Tibial nerve (tissue), 4 donors: ENCODE measurements around the gene RBMS3. TPM values are rescaled to one million over a fixed set of nuclear protein-coding genes. Genes with fewer than 3 reads are reported as not detected.

Experiments used
- DNase-seq, 2 donors: peaks; one replicate each; pipeline ENCODE4 v3.0.0-alpha.2; 2019; ENCODE audit warnings: low spot score in 2 of 2
- H3K27ac ChIP-seq, 4 donors: fragments of 200-600 bp; sonication (generic) in 3 of 4; one replicate each; pipeline ENCODE4 v1.5.1; 2017 to 2019; ENCODE audit warnings: mild to moderate bottlenecking in 1 of 4
- H3K27me3 ChIP-seq, 2 donors: fragments of 200-600 bp; sonication (generic) in 1 of 2; one replicate each; pipeline versions ENCODE4 v1.5.1 to v1.6.0; 2017 to 2019
- H3K36me3 ChIP-seq, 3 donors: fragments of 200-600 bp; sonication (generic); one replicate each; pipeline ENCODE4 v1.5.1; 2018 to 2019
- H3K4me1 ChIP-seq, 4 donors: fragments of 200-600 bp; sonication (generic) in 3 of 4; one replicate each; pipeline ENCODE4 v1.5.1; 2017 to 2019
- H3K4me3 ChIP-seq, 4 donors: fragments of 200-600 bp; sonication (generic) in 3 of 4; one replicate each; pipeline ENCODE4 v1.5.1; 2017 to 2019; ENCODE audit warnings: mild to moderate bottlenecking in 1 of 4, moderate library complexity in 1 of 4
- H3K9me3 ChIP-seq, 4 donors: fragments of 200-600 bp; sonication (generic) in 3 of 4; one replicate each; pipeline ENCODE4 v1.5.1; 2017 to 2019
- EP300 ChIP-seq, 2 donors: sonication (generic); formaldehyde crosslinking; IDR thresholded peaks; one replicate each; pipeline ENCODE4 v1.6.1; 2017; ENCODE audit warnings: antibody characterized with exemption in 2 of 2, mild to moderate bottlenecking in 1 of 2
- POLR2A ChIP-seq, 2 donors: fragments of 450-650 bp; IDR thresholded peaks; one replicate each; pipeline ENCODE4 v1.6.1; 2017; ENCODE audit warnings: antibody characterized with exemption in 2 of 2, mild to moderate bottlenecking in 2 of 2, moderate library complexity in 2 of 2
- WGBS, 2 donors: methylation state at CpG; one replicate each; pipeline ENCODE4 v1.1.5; 2018; 5-methylcytosine and 5-hydroxymethylcytosine counted together
- total RNA-seq, 4 donors: library from RNA; depleted of rRNA; stranded (reverse); fragments of >200 nt; gene quantifications; one replicate each; pipeline ENCODE4 v1.1.0, GENCODE V29; 2016
- TF ChIP-seq, protein P1 (sequence below), 5 experiments: fragments of 200-600 bp in 3 of 5; fragments of 450-650 bp in 2 of 5; sonication (generic) in 3 of 5; IDR thresholded peaks; one replicate each; pipeline ENCODE4 v1.5.1; 2016 to 2019; ENCODE audit warnings: antibody characterized with exemption in 5 of 5, mild to moderate bottlenecking in 3 of 5, moderate library complexity in 2 of 5

RBMS3 gene
- total RNA-seq, 4 donors from 2014 or later, result 157 to 175 (median 161) TPM

DNA sequence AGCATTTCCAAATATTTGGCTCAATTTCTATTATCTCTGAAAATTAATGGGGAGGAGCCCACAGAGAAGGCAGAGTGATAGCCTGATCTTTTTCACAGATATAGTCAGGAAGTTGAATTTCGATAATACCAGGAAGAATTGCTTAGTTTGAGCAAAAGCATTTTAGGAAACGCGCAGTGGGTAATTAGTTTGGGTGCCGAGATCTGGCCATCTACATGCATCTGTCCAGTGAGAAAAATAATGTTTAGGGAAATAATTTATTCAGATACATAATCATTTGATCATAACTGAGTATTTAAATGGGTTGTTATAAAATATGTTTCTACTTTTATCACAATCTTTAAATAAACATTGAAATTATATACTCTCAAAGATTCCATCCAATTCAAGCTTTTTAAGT, 653.9 kb downstream of the RBMS3 start:
- TF ChIP-seq EP300 (IDR thresholded peaks at IDR 0.05) (no peak), POLR2A (IDR thresholded peaks at IDR 0.05) (no peak)
- TF ChIP-seq, protein P1, sequence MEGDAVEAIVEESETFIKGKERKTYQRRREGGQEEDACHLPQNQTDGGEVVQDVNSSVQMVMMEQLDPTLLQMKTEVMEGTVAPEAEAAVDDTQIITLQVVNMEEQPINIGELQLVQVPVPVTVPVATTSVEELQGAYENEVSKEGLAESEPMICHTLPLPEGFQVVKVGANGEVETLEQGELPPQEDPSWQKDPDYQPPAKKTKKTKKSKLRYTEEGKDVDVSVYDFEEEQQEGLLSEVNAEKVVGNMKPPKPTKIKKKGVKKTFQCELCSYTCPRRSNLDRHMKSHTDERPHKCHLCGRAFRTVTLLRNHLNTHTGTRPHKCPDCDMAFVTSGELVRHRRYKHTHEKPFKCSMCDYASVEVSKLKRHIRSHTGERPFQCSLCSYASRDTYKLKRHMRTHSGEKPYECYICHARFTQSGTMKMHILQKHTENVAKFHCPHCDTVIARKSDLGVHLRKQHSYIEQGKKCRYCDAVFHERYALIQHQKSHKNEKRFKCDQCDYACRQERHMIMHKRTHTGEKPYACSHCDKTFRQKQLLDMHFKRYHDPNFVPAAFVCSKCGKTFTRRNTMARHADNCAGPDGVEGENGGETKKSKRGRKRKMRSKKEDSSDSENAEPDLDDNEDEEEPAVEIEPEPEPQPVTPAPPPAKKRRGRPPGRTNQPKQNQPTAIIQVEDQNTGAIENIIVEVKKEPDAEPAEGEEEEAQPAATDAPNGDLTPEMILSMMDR (IDR thresholded peaks at IDR 0.05), result no peak
- Histone ChIP-seq H3K36me3 (peaks cover 0 to 7% (median 0%) of the 10 kb centered on the region in 3 donors), H3K27ac (peak overlapping the region in 1 of 4 donors; percentile 31), H3K9me3 (no peaks in the 10 kb centered on the region), H3K4me3 (no peak overlapping the region), H3K27me3 (no peaks in the 10 kb centered on the region), H3K4me1 (peaks cover 0 to 33% (median 5%) of the 10 kb centered on the region in 4 donors)
- 38 to 41% methylated on average over 4 of the region's 4 CpGs for WGBS, 2 donors
- DNase-seq, result no peak

DNA sequence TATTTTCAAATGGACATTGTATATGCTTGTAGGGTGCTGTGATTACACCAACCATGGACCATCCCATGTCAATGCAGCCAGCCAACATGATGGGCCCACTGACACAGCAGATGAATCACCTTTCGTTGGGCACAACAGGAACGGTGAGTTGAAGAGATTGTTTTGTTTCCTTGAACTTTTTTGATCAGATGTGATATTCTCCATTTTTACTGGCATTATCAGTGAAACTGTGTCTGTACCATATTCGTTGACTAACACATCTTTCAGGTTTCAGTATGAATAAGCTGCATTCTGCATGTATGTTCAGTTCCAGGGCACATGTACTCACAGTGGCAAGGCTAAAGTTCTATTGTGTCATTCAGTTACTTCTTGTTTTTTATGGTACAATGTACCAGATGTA, 655.2 kb downstream of the RBMS3 start:
- TF ChIP-seq POLR2A (IDR thresholded peaks at IDR 0.05) (no peak), EP300 (IDR thresholded peaks at IDR 0.05) (no peak)
- TF ChIP-seq, protein P1 (IDR thresholded peaks at IDR 0.05), result no peak
- Histone ChIP-seq H3K27ac (no peak overlapping the region), H3K4me3 (no peak overlapping the region), H3K27me3 (no peaks in the 10 kb centered on the region), H3K4me1 (peaks cover 0 to 33% (median 5%) of the 10 kb centered on the region in 4 donors), H3K36me3 (peaks cover 0 to 7% (median 0%) of the 10 kb centered on the region in 3 donors), H3K9me3 (no peaks in the 10 kb centered on the region)
- 92 to 94% methylated on average over 3 of the region's 3 CpGs for WGBS, 2 donors
- no peak for DNase-seq

DNA sequence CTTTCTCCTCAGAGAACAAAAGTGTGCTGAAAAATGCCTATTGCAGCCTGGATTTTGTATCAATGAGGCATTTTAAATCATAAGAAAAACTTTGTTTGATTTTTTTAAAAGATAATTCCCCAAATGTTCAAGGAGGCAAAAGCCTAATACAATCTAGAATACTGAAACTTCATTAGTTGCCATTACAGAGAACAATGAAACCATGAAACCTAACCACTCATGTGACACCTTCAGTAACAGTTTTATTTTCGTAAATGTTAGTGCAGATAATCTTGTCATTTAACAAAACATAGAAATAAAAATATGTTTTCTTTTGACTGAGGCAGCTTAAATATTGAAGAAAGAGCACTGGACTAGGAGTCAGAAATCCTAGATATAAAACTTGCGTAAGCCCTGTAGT, 655.9 kb downstream of the RBMS3 start:
- WGBS, 2 donors, result 95 to 96% methylated on average over 2 of the region's 2 CpGs
- peaks cover 0 to 7% (median 0%) of the 10 kb centered on the region in 3 donors for H3K36me3 ChIP-seq
- TF ChIP-seq POLR2A (IDR thresholded peaks at IDR 0.05), result no peak
- no peak for TF ChIP-seq EP300 (IDR thresholded peaks at IDR 0.05)
- TF ChIP-seq, protein P1 (IDR thresholded peaks at IDR 0.05), result no peak
- H3K9me3 ChIP-seq, result no peaks in the 10 kb centered on the region
- H3K4me3 ChIP-seq, result no peak overlapping the region
- peaks cover 0 to 32% (median 5%) of the 10 kb centered on the region in 4 donors for H3K4me1 ChIP-seq
- no peaks in the 10 kb centered on the region for H3K27me3 ChIP-seq
- H3K27ac ChIP-seq, result no peak overlapping the region
- no peak for DNase-seq

DNA sequence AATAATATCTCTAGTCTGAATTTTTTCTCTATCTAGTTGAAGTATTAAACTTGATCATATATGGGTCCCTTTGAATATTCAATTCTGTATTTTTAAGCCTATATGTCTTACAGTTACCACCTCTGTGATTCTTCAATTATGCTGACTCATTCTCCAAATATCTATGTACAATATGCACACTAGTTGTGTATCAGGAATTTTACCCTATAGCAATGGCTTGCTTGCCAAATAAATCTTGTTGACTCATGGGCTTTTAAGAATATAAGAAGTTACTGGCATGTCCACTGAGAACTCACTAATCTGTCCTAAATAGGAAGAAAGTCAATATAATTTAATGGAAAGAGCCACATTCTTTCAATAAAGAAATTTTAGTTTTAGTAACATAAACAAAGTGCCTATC, 656.3 kb downstream of the RBMS3 start:
- DNase-seq, result no peak
- H3K27me3 ChIP-seq, result no peaks in the 10 kb centered on the region
- no peaks in the 10 kb centered on the region for H3K9me3 ChIP-seq
- peaks cover 0 to 7% (median 0%) of the 10 kb centered on the region in 3 donors for H3K36me3 ChIP-seq
- no peak overlapping the region for H3K27ac ChIP-seq
- no peak overlapping the region for H3K4me3 ChIP-seq
- TF ChIP-seq EP300 (IDR thresholded peaks at IDR 0.05), result no peak
- no peak for TF ChIP-seq POLR2A (IDR thresholded peaks at IDR 0.05)
- TF ChIP-seq, protein P1 (IDR thresholded peaks at IDR 0.05), result no peak
- peaks cover 0 to 27% (median 5%) of the 10 kb centered on the region in 4 donors for H3K4me1 ChIP-seq

DNA sequence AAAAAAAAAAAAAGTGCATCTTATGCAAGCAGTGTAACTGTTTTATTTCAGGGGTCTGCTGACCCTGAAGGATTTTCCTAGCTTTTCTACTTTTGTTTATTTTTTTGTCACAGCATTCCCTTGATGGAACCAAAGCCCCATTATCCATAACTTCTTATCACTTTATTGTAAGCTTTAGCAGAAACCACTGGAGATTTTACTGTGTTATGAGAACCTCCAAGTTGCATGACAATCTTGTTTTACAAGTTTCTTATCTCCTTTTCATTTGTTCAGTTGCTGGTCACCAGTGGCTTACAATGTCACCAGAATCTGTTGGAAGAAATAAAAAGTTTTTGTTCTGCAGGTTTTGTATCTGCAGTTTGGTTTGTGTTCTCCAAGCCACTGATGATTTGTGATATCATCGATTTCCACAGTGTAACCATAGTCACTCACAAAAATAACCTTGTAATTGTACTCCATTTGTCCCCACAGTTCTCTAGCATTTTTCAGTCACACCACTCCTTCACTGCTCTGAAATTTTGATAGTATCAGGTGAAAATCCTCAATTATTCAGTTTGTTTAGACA, 660.0 kb downstream of the RBMS3 start:
- TF ChIP-seq EP300 (IDR thresholded peaks at IDR 0.05), result no peak
- no peak for TF ChIP-seq POLR2A (IDR thresholded peaks at IDR 0.05)
- TF ChIP-seq, protein P1 (IDR thresholded peaks at IDR 0.05), result no peak
- Histone ChIP-seq H3K4me3 (no peak overlapping the region), H3K4me1 (no peaks in the 10 kb centered on the region), H3K36me3 (peaks cover 0 to 7% (median 0%) of the 10 kb centered on the region in 3 donors), H3K27ac (no peak overlapping the region), H3K9me3 (no peaks in the 10 kb centered on the region), H3K27me3 (no peaks in the 10 kb centered on the region)
- WGBS, 2 donors, result 29 to 47% methylated on average over 1 of the region's 1 CpG
- no peak for DNase-seq
